Heart left ventricle (tissue), 16 donors: ENCODE results near the gene MEOX1. TPM values are rescaled to one million over a fixed set of nuclear protein-coding genes. Genes with fewer than 3 reads are reported as not detected.

Experiments used
- ATAC-seq, 4 donors: fragments of 200-7000 bp; cut with Tn5 transposase; one replicate each; pipeline ENCODE4 v1.9.1; 2020 to 2022; ENCODE audit warnings: moderate library complexity in 4 of 4, mild to moderate bottlenecking in 3 of 4, moderate number of reproducible peaks in 1 of 4
- DNase-seq, 5 donors: peaks; one replicate each; pipeline ENCODE4 v3.0.0-alpha.2; 2020
- H3K27ac ChIP-seq, 12 donors: fragments of 200-600 bp; sonication (generic) in 4 of 12; one replicate each; pipeline versions ENCODE4 v1.5.0 to v1.8.0; 2016 to 2022; ENCODE audit warnings: mild to moderate bottlenecking in 2 of 12
- H3K27me3 ChIP-seq, 9 donors: fragments of 200-600 bp; sonication (generic) in 2 of 9; one replicate each; pipeline versions ENCODE4 v1.5.1 to v1.8.0; 2016 to 2022; ENCODE audit warnings: mild to moderate bottlenecking in 3 of 9
- H3K36me3 ChIP-seq, 9 donors: fragments of 200-600 bp; sonication (generic) in 2 of 9; one replicate each; pipeline versions ENCODE4 v1.5.0 to v1.8.0; 2018 to 2022; ENCODE audit warnings: mild to moderate bottlenecking in 2 of 9
- H3K4me1 ChIP-seq, 12 donors: fragments of 200-600 bp; sonication (generic) in 4 of 12; one replicate each; pipeline versions ENCODE4 v1.5.0 to v1.8.0; 2016 to 2022; ENCODE audit warnings: mild to moderate bottlenecking in 3 of 12
- H3K4me3 ChIP-seq, 12 donors: fragments of 200-600 bp; sonication (generic) in 4 of 12; one replicate each; pipeline versions ENCODE4 v1.5.0 to v1.8.0; 2017 to 2022; ENCODE audit warnings: mild to moderate bottlenecking in 9 of 12, moderate library complexity in 4 of 12
- H3K9me3 ChIP-seq, 12 donors: fragments of 200-600 bp; sonication (generic) in 4 of 12; one replicate each; pipeline versions ENCODE4 v1.5.0 to v1.8.0; 2016 to 2022; ENCODE audit warnings: mild to moderate bottlenecking in 1 of 12
- CTCF ChIP-seq, 12 donors: fragments of 200-600 bp; sonication (generic) in 4 of 12; IDR thresholded peaks; one replicate each; pipeline versions ENCODE4 v1.5.0 to v1.8.0; 2018 to 2022; ENCODE audit warnings: antibody characterized with exemption in 12 of 12, mild to moderate bottlenecking in 5 of 12
- POLR2A ChIP-seq, 2 donors: fragments of 450-650 bp; IDR thresholded peaks; one replicate each; pipeline ENCODE4 v1.6.1; 2017; ENCODE audit warnings: antibody characterized with exemption in 2 of 2, mild to moderate bottlenecking in 2 of 2, moderate library complexity in 2 of 2
- WGBS, 4 donors: extraction: QIAGEN DNeasy Blood & Tissue Kit in 2 of 4; methylation state at CpG; one replicate each; pipeline versions ENCODE4 v1.1.5 to v1.1.7; 2013 to 2018; 5-methylcytosine and 5-hydroxymethylcytosine counted together
- intact Hi-C, 10 donors: fragments of 100-400 bp; cut with DNase I; formaldehyde crosslinking; loops; one replicate each; pipeline versions ENCODE4 v1.11.1 to v1.14.2; 2022
- polyA plus RNA-seq, 2 donors: library from polyadenylated mRNA; stranded (reverse); fragments of 200-250 nt; gene quantifications; one replicate each; pipeline ENCODE4 v1.2.3, GENCODE V29; 2013
- total RNA-seq, 9 donors: library from RNA; depleted of rRNA in 2 of 9; stranded (reverse); fragments of >200 nt in 2 of 9; fragmentation: NEBNext Ultra II Directional in 3 of 9; extraction: Animal tissue kit (Norgen Biotek cat#: 25700) in 3 of 9; gene quantifications; one replicate each; pipeline versions ENCODE4 v1.1.0 to v1.2.4, GENCODE V29; 2016 to 2023
- donor health status: ischemic (EF 13 %, LVEDD 7.1; RV severe dilation, severe dysfunction).
- donor health status: healthy with polysubstance abuse.
- donor health status: DM: no; HTN: yes; CAD: no.
- donor health status: DM: no; HTN: no; CAD: no.
- donor health status: ischemic (EF 25% LVEDD 6.9; RV normal size, moderate dysfunction).
- donor health status: ischemic (EF 25% LVEDD 5.7; RV mildly dilated, moderate dysfunction).
- donor health status: healthy.
- donor health status: DM: yes; HTN: yes; CAD: no.
- donor health status: ischemic (EF 35%, LVEDD 5.7; RV mildly dilated, moderate dysfunction).
- donor health status: nonischemic (EF 11% LVEDD 7.7; RV severe dilation, severe dysfunction).
- donor health status: DM: yes; HTN: yes; CAD: no.
- donor health status: PGD.
- donor health status: ischemic (EF 29% LVEDD 5.4; RV normal size, mild dysfunction).
- donor health status: nonischemic (EF 23%, LVEDD 6.1; RV moderate dilation, normal function).

MEOX1 gene
- total and polyA plus RNA-seq, 11 donors: 9.7 to 24.0 (median 16.1) TPM

DNA sequence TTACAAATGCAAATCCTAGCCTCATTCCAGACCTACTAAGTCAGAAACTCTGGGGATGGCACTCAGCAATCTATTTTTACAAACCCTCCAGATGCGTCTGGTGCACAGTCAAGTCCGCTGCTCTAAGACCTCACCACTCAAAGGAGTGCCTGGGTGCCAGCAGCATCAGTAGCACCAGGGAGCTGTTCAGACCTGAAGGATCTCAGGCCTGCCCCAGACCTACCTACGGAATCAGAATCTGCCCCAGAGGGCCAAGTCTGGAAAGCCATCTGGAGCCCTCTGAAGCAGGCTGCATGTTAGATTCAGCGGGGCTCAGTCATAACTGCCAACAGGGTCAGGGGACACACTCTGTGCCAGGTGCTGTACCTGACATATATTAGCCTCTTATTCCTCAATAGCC, 17.6 kb downstream of the MEOX1 start:
- intact Hi-C loops: loop anchor here in 2 of 10 donors (2.0 to 5.0 kb wide), 2 partner anchors 51 to 52 kb away; no protein-coding TSS in a partner anchor
- H3K27ac ChIP-seq: peak overlapping the region in 3 of 12 donors; percentile 10 to 90 (median 25)
- DNase-seq (peak in 2 of 5 donors; percentile 10 to 34), ATAC-seq (no peak)
- H3K4me1 ChIP-seq: peaks cover 0 to 64% (median 45%) of the 10 kb centered on the region in 12 donors
- H3K36me3 ChIP-seq: no peaks in the 10 kb centered on the region
- H3K9me3 ChIP-seq: no peaks in the 10 kb centered on the region
- TF ChIP-seq CTCF (IDR thresholded peaks at IDR 0.05) (no peak), POLR2A (IDR thresholded peaks at IDR 0.05) (no peak)
- H3K27me3 ChIP-seq: peaks cover 0 to 10% (median 0%) of the 10 kb centered on the region in 9 donors
- WGBS, 4 donors: 67 to 89% (median 76%) methylated on average over 3 to 4 of the region's 4 CpGs
- no peak overlapping the region for H3K4me3 ChIP-seq

GRCh38 chr17:43641416-43641815, 20.3 kb downstream of the MEOX1 start:
- WGBS, 4 donors: 44 to 69% (median 57%) methylated on average over 7 of the region's 7 CpGs
- ATAC-seq: peak in 2 of 4 donors; percentile 50 to 52

GRCh38 chr17:43640491-43641252, 21.1 kb downstream of the MEOX1 start:
- peak in 3 of 4 donors; percentile 38 to 41 (median 40) for ATAC-seq
- intact Hi-C loops: loop anchor here in 1 of 10 donors (5.0 kb wide), 1 partner anchor 48 kb away; no protein-coding TSS in a partner anchor
- no peaks in the 10 kb centered on the region for H3K9me3 ChIP-seq
- no peak overlapping the region for H3K4me3 ChIP-seq
- TF ChIP-seq POLR2A (IDR thresholded peaks at IDR 0.05) (no peak), CTCF (IDR thresholded peaks at IDR 0.05) (no peak)
- H3K27ac ChIP-seq: peak overlapping the region in 11 of 12 donors; percentile 6 to 86 (median 58)
- H3K36me3 ChIP-seq: no peaks in the 10 kb centered on the region
- peaks cover 0 to 4% (median 0%) of the 10 kb centered on the region in 9 donors for H3K27me3 ChIP-seq
- peaks cover 0 to 36% (median 19%) of the 10 kb centered on the region in 12 donors for H3K4me1 ChIP-seq
- peak in 1 of 5 donors; percentile 49 for DNase-seq
- WGBS, 4 donors: 62 to 67% (median 66%) methylated on average over 8 of the region's 8 CpGs

More at GRCh38 chr17:43641416-43641815, 20.3 kb downstream of the MEOX1 start:
- Histone ChIP-seq H3K9me3 (no peaks in the 10 kb centered on the region), H3K36me3 (no peaks in the 10 kb centered on the region), H3K4me1 (peaks cover 0 to 43% (median 22%) of the 10 kb centered on the region in 12 donors), H3K27ac (peak overlapping the region in 11 of 12 donors; percentile 6 to 86 (median 67)), H3K27me3 (peaks cover 0 to 10% (median 0%) of the 10 kb centered on the region in 9 donors), H3K4me3 (no peak overlapping the region)
- no peak for TF ChIP-seq CTCF (IDR thresholded peaks at IDR 0.05)
- TF ChIP-seq POLR2A (IDR thresholded peaks at IDR 0.05): no peak
- peak; percentile 57 to 77 (median 57) for DNase-seq
- intact Hi-C loops: loop anchor here in 1 of 10 donors (5.0 kb wide), 1 partner anchor 49 kb away; no protein-coding TSS in a partner anchor
